Prostate gland (tissue), 2 donors: ENCODE results near the gene STARD5. TPM values are rescaled to one million over a fixed set of nuclear protein-coding genes. Genes with fewer than 3 reads are reported as not detected.
"Not testable (repeated sequence)": the region's sequence is repeated elsewhere in the genome, so short reads cannot be mapped to it uniquely, and the experiment has no call there.

Experiments used
- DNase-seq: peaks from one replicate; pipeline ENCODE4 v3.0.0-alpha.2; 2019; ENCODE audit warnings: low spot score
- H3K27ac ChIP-seq, 2 donors: fragments of 200-600 bp; sonication (generic); 2 replicates each; pipeline ENCODE4 v1.5.1; 2017 to 2019
- H3K27me3 ChIP-seq: fragments of 200-600 bp; sonication (generic); replicated peaks from 2 replicates; pipeline ENCODE4 v1.5.1; 2019; ENCODE audit not compliant: insufficient read depth
- H3K36me3 ChIP-seq, 2 donors: fragments of 200-600 bp; sonication (generic); 1 replicate in 1 of 2; 2 replicates in 1 of 2; pipeline versions ENCODE4 v1.5.1 to v1.8.1; 2017 to 2019
- H3K4me1 ChIP-seq: fragments of 200-600 bp; sonication (generic); replicated peaks from 2 replicates; pipeline ENCODE4 v1.5.1; 2019
- H3K4me3 ChIP-seq, 2 donors: fragments of 200-600 bp; sonication (generic); 2 replicates each; pipeline ENCODE4 v1.5.1; 2017 to 2019
- H3K9me3 ChIP-seq: fragments of 200-600 bp; sonication (generic); 2 replicates; pipeline ENCODE4 v1.5.1; 2017
- POLR2A ChIP-seq: fragments of 450-650 bp; IDR thresholded peaks from one replicate; pipeline ENCODE4 v1.6.1; 2016; ENCODE audit warnings: antibody characterized with exemption, mild to moderate bottlenecking
- POLR2AphosphoS5 ChIP-seq: sonication (generic); formaldehyde crosslinking; IDR thresholded peaks from one replicate; pipeline ENCODE4 v1.6.1; 2017; ENCODE audit warnings: antibody characterized with exemption
- WGBS: methylation state at CpG from one replicate; pipeline ENCODE4 v1.1.5; 2018; 5-methylcytosine and 5-hydroxymethylcytosine counted together
- intact Hi-C: fragments of 100-400 bp; cut with DNase I; formaldehyde crosslinking; loops from one replicate; pipeline ENCODE4 v1.14.2; 2022
- total RNA-seq, 2 donors: library from RNA; depleted of rRNA; stranded (reverse); fragments of >200 nt; gene quantifications; one replicate each; pipeline ENCODE4 v1.1.0, GENCODE V29; 2016
- TF ChIP-seq, protein P1 (sequence below), 4 experiments: fragments of 200-600 bp in 2 of 4; fragments of 450-650 bp in 2 of 4; sonication (generic) in 2 of 4; IDR thresholded peaks; 1 replicate in 3 of 4; 2 replicates in 1 of 4; pipeline ENCODE4 v1.5.1; 2016 to 2019; ENCODE audit warnings: antibody characterized with exemption in 4 of 4, mild to moderate bottlenecking in 2 of 4, moderate library complexity in 2 of 4

The STARD5 gene
- total RNA-seq, 2 donors from 2014 or later = 19.6 to 23.2 TPM

DNA sequence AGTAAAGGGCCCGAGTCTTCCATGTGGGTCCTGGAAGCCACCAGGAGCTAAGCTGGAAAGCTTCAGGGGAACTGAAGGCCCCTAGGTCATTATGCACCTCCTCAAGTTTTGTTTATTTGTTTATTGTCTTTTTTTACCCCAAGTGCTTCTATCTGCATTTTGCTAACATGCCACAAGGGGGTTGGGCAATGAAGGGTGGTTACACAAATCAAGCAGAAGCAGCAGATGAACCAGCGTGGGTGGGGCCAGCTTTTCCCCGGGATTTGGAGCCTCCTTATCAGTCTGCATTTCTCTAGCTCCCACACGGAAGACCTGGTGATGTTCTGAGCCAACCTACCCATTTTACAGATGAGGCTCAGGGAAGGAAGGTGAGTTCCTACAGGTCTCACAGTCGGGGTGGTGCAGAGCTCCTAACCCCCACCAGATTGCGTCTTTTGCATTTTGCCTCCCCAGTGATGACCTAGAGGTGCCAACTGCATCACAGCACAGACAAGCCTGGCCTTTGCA is 33.3 kb upstream of the STARD5 start:
- no peaks in the 10 kb centered on the region for H3K4me1 ChIP-seq
- H3K9me3 ChIP-seq = no peaks in the 10 kb centered on the region
- no peaks in the 10 kb centered on the region for H3K27me3 ChIP-seq
- 84% methylated on average over 6 of the region's 6 CpGs for WGBS
- TF ChIP-seq, protein P1, sequence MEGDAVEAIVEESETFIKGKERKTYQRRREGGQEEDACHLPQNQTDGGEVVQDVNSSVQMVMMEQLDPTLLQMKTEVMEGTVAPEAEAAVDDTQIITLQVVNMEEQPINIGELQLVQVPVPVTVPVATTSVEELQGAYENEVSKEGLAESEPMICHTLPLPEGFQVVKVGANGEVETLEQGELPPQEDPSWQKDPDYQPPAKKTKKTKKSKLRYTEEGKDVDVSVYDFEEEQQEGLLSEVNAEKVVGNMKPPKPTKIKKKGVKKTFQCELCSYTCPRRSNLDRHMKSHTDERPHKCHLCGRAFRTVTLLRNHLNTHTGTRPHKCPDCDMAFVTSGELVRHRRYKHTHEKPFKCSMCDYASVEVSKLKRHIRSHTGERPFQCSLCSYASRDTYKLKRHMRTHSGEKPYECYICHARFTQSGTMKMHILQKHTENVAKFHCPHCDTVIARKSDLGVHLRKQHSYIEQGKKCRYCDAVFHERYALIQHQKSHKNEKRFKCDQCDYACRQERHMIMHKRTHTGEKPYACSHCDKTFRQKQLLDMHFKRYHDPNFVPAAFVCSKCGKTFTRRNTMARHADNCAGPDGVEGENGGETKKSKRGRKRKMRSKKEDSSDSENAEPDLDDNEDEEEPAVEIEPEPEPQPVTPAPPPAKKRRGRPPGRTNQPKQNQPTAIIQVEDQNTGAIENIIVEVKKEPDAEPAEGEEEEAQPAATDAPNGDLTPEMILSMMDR (IDR thresholded peaks at IDR 0.05) = no peak
- TF ChIP-seq POLR2AphosphoS5 (no peak), POLR2A (no peak)
- H3K27ac ChIP-seq = no peak overlapping the region
- H3K4me3 ChIP-seq = no peak overlapping the region
- intact Hi-C loops = no loop called here
- no peaks in the 10 kb centered on the region for H3K36me3 ChIP-seq
- DNase-seq = no peak

DNA sequence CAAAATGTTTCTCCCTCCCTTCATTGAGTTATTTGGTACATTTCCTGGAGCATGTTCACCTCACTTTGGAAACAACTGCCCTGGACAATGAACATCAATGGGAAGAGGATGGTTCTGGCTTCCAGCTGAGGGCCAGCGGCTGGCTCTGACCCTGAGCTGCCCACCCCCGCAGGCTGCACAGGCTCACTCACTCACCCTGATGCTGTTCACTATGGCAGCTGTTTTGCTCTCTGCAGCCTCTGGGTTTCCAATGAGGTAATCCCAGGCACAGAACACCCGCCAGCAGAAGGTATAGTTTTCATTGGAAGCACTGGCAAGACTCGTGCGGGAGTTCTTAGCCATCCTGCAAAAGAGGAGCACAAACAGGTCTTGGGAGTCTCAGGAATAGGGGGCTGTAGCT is 32.3 kb upstream of the STARD5 start:
- DNase-seq = no peak
- TF ChIP-seq, protein P1 (IDR thresholded peaks at IDR 0.05) = no peak
- no peak for TF ChIP-seq POLR2AphosphoS5
- TF ChIP-seq POLR2A = no peak
- intact Hi-C loops = no loop called here
- Histone ChIP-seq H3K4me1 (no peaks in the 10 kb centered on the region), H3K36me3 (no peaks in the 10 kb centered on the region), H3K9me3 (no peaks in the 10 kb centered on the region), H3K4me3 (no peak overlapping the region), H3K27me3 (no peaks in the 10 kb centered on the region), H3K27ac (no peak overlapping the region)
- WGBS = 81% methylated on average over 5 of the region's 5 CpGs

DNA sequence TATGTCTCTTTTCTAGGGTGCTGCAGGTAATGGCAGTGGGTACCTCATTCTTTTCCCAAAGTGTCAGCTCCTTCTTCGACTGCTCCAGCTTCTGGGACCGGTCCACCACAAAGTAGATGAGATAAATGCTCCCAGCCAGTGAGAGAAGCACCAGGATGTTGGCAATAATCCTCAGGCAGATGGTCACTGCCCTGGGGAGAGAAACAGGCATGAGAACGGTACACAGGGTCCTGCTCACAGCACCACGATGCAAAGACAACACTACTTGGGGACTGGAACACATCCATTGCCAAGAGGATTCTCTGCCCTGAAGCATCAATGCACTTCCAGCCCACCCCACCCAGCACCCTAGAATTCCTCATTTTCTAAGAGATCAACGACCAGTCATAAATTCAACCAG is 27.7 kb upstream of the STARD5 start:
- no peak overlapping the region for H3K27ac ChIP-seq
- no peaks in the 10 kb centered on the region for H3K36me3 ChIP-seq
- H3K4me1 ChIP-seq = no peaks in the 10 kb centered on the region
- H3K9me3 ChIP-seq = no peaks in the 10 kb centered on the region
- WGBS = 67% methylated on average over 5 of the region's 5 CpGs
- H3K4me3 ChIP-seq = no peak overlapping the region
- TF ChIP-seq POLR2A = no peak
- TF ChIP-seq POLR2AphosphoS5 = no peak
- TF ChIP-seq, protein P1 (IDR thresholded peaks at IDR 0.05) = no peak
- H3K27me3 ChIP-seq = no peaks in the 10 kb centered on the region
- intact Hi-C loops = no loop called here
- DNase-seq = no peak

DNA sequence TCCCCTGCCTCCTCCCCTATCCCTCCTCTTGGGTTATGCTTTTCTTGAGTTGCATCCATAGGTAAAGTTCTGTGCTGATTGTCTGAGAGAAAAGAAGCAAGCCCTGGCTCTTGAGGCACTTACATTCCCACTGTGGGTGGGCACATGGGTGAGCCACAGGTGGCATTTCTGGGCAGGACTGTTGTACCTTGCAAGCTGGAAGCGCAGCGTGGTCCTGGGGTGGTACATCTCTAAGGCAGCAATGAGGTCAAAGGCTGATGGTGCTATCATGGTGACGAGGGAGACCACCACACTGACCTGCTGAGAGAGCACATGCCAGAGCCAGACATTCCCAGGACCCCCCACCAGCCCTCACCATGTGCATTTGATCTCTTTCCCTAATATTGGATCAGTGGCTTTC is 25.3 kb upstream of the STARD5 start:
- DNase-seq = no peak
- Histone ChIP-seq H3K27ac (no peak overlapping the region), H3K4me3 (no peak overlapping the region), H3K27me3 (no peaks in the 10 kb centered on the region), H3K4me1 (no peaks in the 10 kb centered on the region), H3K9me3 (no peaks in the 10 kb centered on the region), H3K36me3 (no peaks in the 10 kb centered on the region)
- WGBS = 98% methylated on average over 3 of the region's 3 CpGs
- intact Hi-C loops = no loop called here
- no peak for TF ChIP-seq POLR2A
- TF ChIP-seq, protein P1 (IDR thresholded peaks at IDR 0.05) = no peak
- TF ChIP-seq POLR2AphosphoS5 = no peak

DNA sequence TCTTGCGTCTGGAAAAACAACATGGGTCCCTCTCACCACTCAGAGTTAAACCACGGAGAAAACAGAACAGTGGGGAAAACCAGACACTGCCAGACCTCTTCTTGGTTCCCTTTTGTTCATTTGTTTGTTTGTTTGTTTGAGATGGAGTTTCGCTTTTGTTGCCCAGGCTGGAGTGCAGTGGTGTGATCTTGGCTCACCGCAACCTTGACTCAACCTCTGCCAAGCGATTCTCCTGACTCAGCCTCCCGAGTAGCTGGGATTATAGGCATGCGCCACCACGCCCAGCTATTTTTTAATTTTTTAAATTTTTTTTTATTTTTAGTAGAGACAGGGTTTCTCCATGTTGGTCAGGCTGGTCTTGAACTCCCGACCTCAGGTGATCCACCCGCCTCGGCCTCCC is 24.8 kb upstream of the STARD5 start:
- WGBS = 92% methylated on average over 11 of the region's 11 CpGs
- not testable (repeated sequence) for H3K9me3 ChIP-seq

More for the DNA sequence above, 24.8 kb upstream of the STARD5 start:
- DNase-seq, H3K4me3 ChIP-seq, H3K36me3 ChIP-seq, H3K27me3 ChIP-seq, H3K4me1 ChIP-seq, intact Hi-C loops, H3K27ac ChIP-seq: not testable (repeated sequence)
